Measurements from ENCODE around the gene CCER1.

DNA sequence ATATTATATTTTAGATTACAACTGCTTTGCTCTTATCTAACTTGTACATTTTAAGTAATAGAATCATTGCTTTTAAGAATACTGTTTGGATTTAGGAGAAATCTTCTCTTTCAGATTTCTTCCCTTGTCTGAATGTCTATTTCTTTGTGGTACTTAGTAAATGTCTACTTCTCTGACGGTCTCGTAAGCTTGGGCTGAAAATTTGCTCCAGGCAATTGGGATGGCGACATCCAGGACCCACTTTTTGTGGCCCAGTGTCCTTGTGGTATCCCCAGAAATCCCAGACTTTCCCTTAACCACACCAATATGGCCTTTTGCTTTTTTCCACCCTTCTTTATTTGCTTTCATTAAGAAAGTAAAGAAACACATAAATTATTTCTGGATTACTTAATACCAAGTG is 24.0 kb upstream of the CCER1 start:
- TF ChIP-seq, protein P1, sequence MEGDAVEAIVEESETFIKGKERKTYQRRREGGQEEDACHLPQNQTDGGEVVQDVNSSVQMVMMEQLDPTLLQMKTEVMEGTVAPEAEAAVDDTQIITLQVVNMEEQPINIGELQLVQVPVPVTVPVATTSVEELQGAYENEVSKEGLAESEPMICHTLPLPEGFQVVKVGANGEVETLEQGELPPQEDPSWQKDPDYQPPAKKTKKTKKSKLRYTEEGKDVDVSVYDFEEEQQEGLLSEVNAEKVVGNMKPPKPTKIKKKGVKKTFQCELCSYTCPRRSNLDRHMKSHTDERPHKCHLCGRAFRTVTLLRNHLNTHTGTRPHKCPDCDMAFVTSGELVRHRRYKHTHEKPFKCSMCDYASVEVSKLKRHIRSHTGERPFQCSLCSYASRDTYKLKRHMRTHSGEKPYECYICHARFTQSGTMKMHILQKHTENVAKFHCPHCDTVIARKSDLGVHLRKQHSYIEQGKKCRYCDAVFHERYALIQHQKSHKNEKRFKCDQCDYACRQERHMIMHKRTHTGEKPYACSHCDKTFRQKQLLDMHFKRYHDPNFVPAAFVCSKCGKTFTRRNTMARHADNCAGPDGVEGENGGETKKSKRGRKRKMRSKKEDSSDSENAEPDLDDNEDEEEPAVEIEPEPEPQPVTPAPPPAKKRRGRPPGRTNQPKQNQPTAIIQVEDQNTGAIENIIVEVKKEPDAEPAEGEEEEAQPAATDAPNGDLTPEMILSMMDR (IDR thresholded peaks at IDR 0.05): no peak
- TF ChIP-seq EZH2 (IDR thresholded peaks at IDR 0.05; ENCODE audit: borderline replicate concordance, insufficient read depth, low read depth, low read length, poor library complexity, severe bottlenecking): no peak

Measured in B cell (primary cell).